GM12891 (cell line): ENCODE results near the gene ANKRD40CL. TPM values are rescaled to one million over a fixed set of nuclear protein-coding genes. Genes with fewer than 3 reads are reported as not detected.
A peak's percentile ranks its signal among the peaks of the same experiment; 100 is the strongest.
"Not testable (repeated sequence)": the region's sequence is repeated elsewhere in the genome, so short reads cannot be mapped to it uniquely, and the experiment has no call there.

ENCODE experiments used
- DNase-seq: peaks from one replicate; pipeline ENCODE4 v3.0.0; 2011; ENCODE audit warnings: low spot score; ENCODE audit not compliant: insufficient read length
- FAIRE-seq: peaks from 2 replicates; lab custom pipeline; 2011; peaks lifted over from hg19 to GRCh38; lab: Jason Lieb, UNC
- PAX5 ChIP-seq: IDR thresholded peaks from 2 replicates; pipeline ENCODE4 v1.6.1; 2011; ENCODE audit warnings: low read length, moderate library complexity, mild to moderate bottlenecking; ENCODE audit not compliant: insufficient read depth, severe bottlenecking
- POLR2A ChIP-seq: IDR thresholded peaks from 2 replicates; pipeline ENCODE4 v1.6.1; 2011; ENCODE audit warnings: low read depth, low read length, control low read depth
- POLR2AphosphoS5 ChIP-seq: IDR thresholded peaks from 2 replicates; pipeline ENCODE4 v1.6.1; 2011; ENCODE audit warnings: low read depth, low read length, control low read depth
- POU2F2 ChIP-seq: IDR thresholded peaks from 2 replicates; pipeline ENCODE4 v1.6.1; 2011; ENCODE audit warnings: low read depth, mild to moderate bottlenecking, control low read depth, low read length, moderate library complexity
- SPI1 ChIP-seq: IDR thresholded peaks from 2 replicates; pipeline ENCODE4 v1.6.1; 2011; ENCODE audit warnings: low read depth, low read length, control low read depth
- TAF1 ChIP-seq: IDR thresholded peaks from 2 replicates; pipeline ENCODE4 v1.6.1; 2011; ENCODE audit warnings: low read depth, low read length, control low read depth
- polyA plus RNA-seq: library from polyadenylated mRNA; unstranded; fragments of >200 nt; gene quantifications from one replicate; pipeline ENCODE4 v1.2.1, GENCODE V29; 2012; ENCODE audit warnings: low read depth, missing spikeins, inconsistent platforms; ENCODE audit not compliant: missing spikeins

ANKRD40CL gene, protein sequence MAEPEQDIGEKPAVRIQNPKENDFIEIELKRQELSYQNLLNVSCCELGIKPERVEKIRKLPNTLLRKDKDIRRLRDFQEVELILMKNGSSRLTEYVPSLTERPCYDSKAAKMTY
- polyA plus RNA-seq = not detected

DNA sequence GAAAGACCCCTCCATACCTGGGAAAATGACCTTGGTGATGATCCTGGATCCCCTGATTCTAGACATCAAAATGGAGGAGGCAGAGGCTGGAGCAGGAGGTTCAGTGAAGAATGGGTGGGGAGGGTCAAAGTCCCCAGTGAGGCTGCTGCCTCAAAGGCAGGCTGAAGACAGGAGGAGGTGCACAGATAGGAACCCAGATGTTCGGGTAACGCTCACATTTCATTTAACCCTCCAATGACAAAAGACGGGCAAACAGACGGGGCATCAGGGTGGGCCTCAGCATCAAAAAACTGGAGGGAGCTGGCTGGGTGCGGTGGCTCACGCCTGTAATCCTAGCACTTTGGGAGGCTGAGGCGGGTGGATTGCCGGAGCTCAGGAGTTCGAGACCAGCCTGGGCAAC, at the start of gene ANKRD40CL:
TSS of gene ANKRD40CL (minus strand) at position 73 of the 400 bp plus-strand sequence. CDS start 605 bp downstream, outside the sequence.
- TF ChIP-seq POLR2AphosphoS5 = no peak
- no peak for TF ChIP-seq PAX5
- TF ChIP-seq SPI1 = no peak
- TF ChIP-seq POU2F2 = no peak
- no peak for TF ChIP-seq POLR2A
- no peak for TF ChIP-seq TAF1
- DNase-seq (no peak), FAIRE-seq (no peak)

DNA sequence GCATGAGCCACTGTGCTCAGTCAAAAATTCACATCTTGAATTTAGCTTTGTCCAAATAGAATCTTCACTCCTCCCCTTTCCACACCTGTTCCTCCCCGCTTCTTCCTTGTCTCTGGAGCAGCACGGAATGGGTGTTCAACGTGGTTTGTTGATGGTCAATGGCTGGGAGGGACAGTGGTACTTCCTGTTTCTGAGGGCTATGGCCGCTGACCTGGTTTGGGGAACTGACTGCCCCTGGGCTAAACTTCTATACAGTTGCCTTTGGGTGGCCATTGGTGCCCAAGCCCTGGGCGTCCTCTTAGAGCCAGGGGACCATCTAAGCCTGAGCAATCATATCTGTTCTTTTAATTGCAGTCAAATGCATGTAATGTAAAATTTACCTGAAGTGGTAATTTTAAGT, 49.0 kb upstream of the ANKRD40CL start:
- DNase-seq (no peak), FAIRE-seq (no peak)
- no peak for TF ChIP-seq POLR2AphosphoS5
- no peak for TF ChIP-seq TAF1
- no peak for TF ChIP-seq POU2F2
- no peak for TF ChIP-seq PAX5
- TF ChIP-seq POLR2A = no peak
- TF ChIP-seq SPI1 = no peak

DNA sequence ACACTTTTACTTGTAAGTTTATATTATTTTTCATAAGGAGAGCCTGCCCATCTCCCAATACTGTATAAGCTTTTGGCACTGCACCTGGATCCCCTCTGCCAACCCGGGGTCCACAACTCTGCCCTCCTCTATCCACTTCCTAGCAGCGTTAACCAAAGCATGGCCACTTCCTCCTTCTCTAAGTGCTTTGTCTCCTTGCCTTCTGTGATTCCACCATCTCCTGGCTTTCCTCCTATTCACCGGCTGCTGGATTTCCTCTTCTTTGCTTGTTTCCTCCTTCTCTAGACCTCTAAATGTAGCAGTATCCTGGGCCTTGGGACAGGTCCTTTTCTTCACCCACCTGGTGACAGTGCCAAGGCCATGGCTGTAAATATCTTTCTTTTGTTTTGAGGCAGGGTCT, 48.1 kb upstream of the ANKRD40CL start:
- DNase-seq = no peak
- TF ChIP-seq SPI1 = peak; percentile 39; the same call in 1 of the 2 replicates
- no peak for TF ChIP-seq PAX5
- no peak for TF ChIP-seq POU2F2
- TF ChIP-seq POLR2A = no peak
- TF ChIP-seq TAF1 = no peak
- TF ChIP-seq POLR2AphosphoS5 = no peak
- FAIRE-seq = no peak

DNA sequence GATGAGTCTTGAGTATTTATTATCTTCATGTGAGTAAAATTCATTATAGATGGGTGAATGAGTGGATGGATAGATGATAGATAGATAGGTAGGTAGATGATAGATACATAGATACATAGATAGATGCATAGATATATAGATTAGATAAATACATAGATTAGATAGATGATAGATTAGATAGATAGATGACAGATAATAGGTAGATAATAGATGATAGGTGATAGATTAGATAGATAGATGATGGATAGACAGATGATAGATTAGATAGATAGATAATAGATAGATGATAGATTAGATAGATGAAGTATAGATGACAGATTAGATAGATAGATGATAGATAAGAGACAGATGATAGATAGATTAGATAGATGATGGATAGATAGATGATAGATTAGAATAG, 46.3 kb upstream of the ANKRD40CL start:
- FAIRE-seq (no peak), DNase-seq (no peak)
- TF ChIP-seq SPI1 (no peak), TAF1 (no peak), POLR2AphosphoS5 (no peak), POLR2A (no peak), POU2F2 (no peak), PAX5 (no peak)

DNA sequence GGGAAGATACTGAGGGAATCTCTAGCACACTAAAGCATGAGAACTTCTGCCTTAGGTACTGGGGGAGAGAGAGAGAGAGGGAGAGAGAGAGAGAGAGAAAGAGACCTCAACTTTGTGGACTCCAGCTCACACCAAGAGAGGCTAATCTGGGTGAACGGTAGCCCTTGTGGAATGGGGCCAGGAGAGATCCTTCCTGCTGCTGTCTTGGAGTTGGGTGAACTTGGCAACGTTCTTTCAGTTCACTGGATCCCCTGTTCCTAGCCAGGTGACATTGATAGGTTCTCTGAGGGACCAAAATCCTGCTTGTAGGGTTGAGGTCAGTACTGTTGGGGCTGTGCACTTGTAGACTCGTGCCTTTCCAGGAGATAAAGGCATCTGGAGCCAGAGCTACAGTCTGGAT, 41.6 kb upstream of the ANKRD40CL start:
- TF ChIP-seq POU2F2 = no peak
- TF ChIP-seq POLR2AphosphoS5 = no peak
- TF ChIP-seq POLR2A = no peak
- no peak for TF ChIP-seq TAF1
- TF ChIP-seq PAX5 = no peak
- TF ChIP-seq SPI1 = no peak
- FAIRE-seq = no peak
- no peak for DNase-seq

DNA sequence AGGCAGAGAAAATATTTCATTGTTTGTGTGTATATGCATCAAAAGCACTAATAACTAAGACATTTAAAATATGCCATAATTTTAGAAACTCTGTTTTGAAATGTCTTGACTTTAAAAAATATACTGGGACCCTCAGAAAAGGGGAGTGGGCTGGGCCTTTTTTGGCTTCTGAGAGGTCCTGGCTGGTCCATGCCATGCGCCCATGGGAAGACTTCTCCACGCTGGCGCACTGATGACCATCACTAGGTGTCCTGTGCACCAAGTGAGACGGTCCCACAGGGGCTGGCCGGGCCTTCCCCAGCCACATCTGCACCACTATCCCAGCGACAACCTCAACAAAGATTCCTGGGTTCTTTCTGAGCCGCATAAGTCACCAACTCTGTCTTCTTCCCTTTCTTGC, 41.1 kb upstream of the ANKRD40CL start:
- FAIRE-seq = no peak
- TF ChIP-seq POLR2A (no peak), POLR2AphosphoS5 (no peak), TAF1 (no peak), PAX5 (no peak)
- no peak for DNase-seq

DNA sequence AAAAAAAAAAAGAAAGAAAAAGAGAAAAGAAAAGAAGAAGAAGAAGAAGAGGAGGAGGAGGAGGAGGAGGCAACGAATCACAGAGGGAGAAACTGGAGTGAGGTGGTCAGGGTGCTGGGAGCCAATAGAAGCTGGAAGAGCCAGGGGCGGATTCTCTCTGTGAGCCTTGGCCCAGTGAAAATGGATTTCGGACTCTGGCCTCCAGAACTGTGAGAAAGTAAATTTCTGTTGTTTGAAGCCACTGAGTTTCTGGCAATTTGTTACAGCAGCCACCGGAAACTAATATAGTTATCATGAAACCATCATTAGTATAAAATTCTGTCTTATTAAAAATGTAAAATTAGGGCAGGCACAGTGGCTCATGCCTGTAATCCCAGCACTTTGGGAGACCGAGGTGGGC, 40.4 kb upstream of the ANKRD40CL start:
- no peak for TF ChIP-seq POLR2A
- DNase-seq = no peak
- no peak for FAIRE-seq

DNA sequence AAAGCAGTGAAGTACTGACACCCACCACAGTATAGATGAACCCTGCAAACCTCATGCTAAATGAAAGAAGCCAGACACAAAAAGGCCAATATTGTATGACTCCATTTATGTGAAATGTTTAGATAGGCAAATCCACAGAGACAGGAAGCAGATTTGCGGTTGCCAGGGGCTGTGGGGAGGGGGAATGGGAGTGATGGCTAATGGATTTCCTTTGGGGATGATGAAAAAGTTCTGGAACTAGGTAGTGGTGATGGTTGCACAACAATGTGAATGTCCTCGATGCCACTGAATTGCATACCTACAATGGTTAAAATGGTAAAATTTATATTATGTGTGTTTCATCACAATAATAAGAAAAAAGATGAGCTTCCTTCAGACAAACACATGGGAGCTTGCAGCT, 39.7 kb upstream of the ANKRD40CL start:
- DNase-seq (no peak), FAIRE-seq (no peak)
- TF ChIP-seq TAF1 = no peak
- TF ChIP-seq POU2F2 = no peak
- no peak for TF ChIP-seq POLR2AphosphoS5
- TF ChIP-seq POLR2A = no peak
- no peak for TF ChIP-seq SPI1
- no peak for TF ChIP-seq PAX5

DNA sequence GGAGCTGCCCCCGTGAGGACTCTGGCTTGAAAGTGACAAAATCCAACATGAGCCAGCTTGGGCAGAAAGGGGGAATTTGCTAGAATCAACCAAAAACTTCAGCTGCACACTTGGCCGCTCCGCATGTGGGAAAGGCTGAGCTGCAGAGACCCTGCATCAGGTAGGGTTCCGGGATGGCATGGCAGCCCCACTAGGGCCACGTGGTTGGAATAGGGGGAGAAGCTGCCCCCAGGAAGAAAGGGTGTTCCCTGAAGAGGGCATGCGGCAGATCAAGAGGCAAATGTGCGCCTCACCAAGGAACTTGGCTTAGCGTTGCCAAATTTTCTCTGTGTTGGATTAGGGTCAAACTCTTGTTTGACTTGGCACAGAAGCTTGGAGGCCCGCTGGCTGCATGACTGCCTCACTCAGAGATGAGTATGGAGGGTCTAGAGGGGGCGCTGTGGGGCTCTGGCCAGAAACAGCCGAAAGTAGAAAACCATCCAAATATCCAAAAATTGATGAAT, 38.9 kb upstream of the ANKRD40CL start:
- TF ChIP-seq POLR2A = no peak
- no peak for TF ChIP-seq SPI1
- no peak for TF ChIP-seq POU2F2
- FAIRE-seq (no peak), DNase-seq (no peak)

DNA sequence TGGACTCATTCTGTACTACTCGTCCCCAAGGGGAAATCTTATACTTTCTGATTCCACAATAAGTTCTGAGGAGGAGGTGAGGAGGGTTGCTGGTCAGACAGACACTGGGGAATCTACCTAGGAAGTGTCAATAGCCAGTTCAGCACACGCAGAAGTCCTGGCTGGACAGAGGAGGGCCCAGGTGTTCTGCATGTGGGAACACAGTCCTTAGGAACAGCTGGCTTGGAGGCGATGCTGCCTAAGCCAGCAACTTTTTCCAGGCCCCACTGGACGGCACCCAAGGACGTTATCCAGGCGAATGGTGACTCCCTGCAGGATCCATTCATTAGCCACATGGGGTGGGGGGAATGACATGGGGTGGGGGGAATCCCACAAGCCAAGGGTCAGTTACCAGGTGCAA, 38.2 kb upstream of the ANKRD40CL start:
- FAIRE-seq = no peak
- TF ChIP-seq PAX5 (no peak), POLR2AphosphoS5 (no peak), POU2F2 (no peak), TAF1 (no peak), SPI1 (no peak), POLR2A (no peak)
- DNase-seq = no peak

DNA sequence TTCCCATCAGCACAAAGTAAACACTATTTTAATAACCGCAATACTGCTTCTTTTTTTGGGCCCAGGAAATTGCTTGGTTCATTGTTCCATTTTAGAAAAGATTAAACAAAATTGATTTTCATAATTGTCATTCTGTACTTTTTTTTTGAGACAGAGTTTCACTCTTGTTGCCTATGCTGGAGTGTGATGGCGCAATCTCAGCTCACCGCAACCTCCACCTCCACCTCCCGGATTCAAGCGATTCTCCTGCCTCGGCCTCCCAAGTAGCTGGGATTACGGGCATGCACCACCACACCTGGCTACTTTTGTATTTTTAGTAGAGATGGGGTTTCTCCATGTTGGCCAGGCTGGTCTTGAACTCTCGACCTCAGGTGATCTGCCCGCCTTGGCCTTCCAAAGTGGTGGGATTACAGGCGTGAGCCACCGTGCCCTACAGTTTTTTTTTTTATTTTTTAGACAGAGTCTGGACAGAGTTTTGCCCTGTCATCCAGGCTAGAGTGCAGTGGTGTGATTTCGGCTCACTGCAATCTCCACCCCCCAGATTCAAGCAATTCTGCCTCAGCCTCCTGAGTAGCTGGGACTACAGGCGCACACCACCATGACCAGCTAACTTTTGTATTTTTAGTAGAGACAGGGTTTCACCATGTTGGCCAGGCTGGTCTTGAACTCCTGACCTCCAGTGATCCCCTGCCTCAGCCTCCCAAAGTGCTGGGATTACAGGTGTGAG, 37.6 kb upstream of the ANKRD40CL start:
- FAIRE-seq, DNase-seq: not testable (repeated sequence)
